D721Med (cell line): ENCODE data around the gene PRADC1.

ENCODE experiments used
- DNase-seq: peaks from one replicate; pipeline ENCODE4 v3.0.0; 2011; ENCODE audit warnings: low spot score; ENCODE audit not compliant: insufficient read length
- FAIRE-seq: peaks from 2 replicates; lab custom pipeline; 2011; peaks lifted over from hg19 to GRCh38; lab: Jason Lieb, UNC
- CTCF ChIP-seq: IDR thresholded peaks from 2 replicates; pipeline ENCODE4 v1.5.1; 2012; ENCODE audit warnings: mild to moderate bottlenecking, control low read depth; ENCODE audit not compliant: insufficient read depth; ENCODE audit errors: missing control alignments

Gene PRADC1

GRCh38 chr2:73258186-73258912 is 25.3 kb upstream of the PRADC1 start:
- FAIRE-seq (no peak), DNase-seq (no peak)
- no peak for TF ChIP-seq CTCF

- no peak for TF ChIP-seq CTCF
- FAIRE-seq (no peak), DNase-seq (no peak)
Measured at GRCh38 chr2:73257425-73258125, 24.5 kb upstream of the PRADC1 start.

- DNase-seq = no peak
- TF ChIP-seq CTCF = no peak
- no peak for FAIRE-seq
Measured at GRCh38 chr2:73257021-73257420, 24.0 kb upstream of the PRADC1 start.

GRCh38 chr2:73256618-73256922 is 23.5 kb upstream of the PRADC1 start:
- DNase-seq = no peak
- no peak for TF ChIP-seq CTCF
- FAIRE-seq = no peak

- TF ChIP-seq CTCF = no peak
- DNase-seq = no peak
- no peak for FAIRE-seq
Measured at GRCh38 chr2:73255907-73256617, 23.0 kb upstream of the PRADC1 start.

- TF ChIP-seq CTCF = no peak
- FAIRE-seq (no peak), DNase-seq (no peak)
Measured at GRCh38 chr2:73255007-73255644, 22.1 kb upstream of the PRADC1 start.
